HG03066 (cell line): ENCODE results near the gene RABGAP1.
A peak's percentile ranks its signal among the peaks of the same experiment; 100 is the strongest.
"Not testable (repeated sequence)": the region's sequence is repeated elsewhere in the genome, so short reads cannot be mapped to it uniquely, and the experiment has no call there.

Experiments used
- ATAC-seq: cut with Tn5 transposase; IDR thresholded peaks from one replicate; pipeline ENCODE4 v1.9.1; 2021; ENCODE audit warnings: low read depth; ENCODE audit not compliant: unreplicated experiment

Gene RABGAP1

GRCh38 chr9:122940749-122941581 is at the start of gene RABGAP1:
Gene RABGAP1, plus strand, starts transcription at chr9:122941020. Its CDS starts 16,040 bp downstream, at chr9:122957060.
- peak; percentile 93 for ATAC-seq

GRCh38 chr9:122897969-122898368 is 42.9 kb upstream of the RABGAP1 start:
- ATAC-seq: no peak

- no peak for ATAC-seq
Observed at GRCh38 chr9:122900791-122901190, 40.0 kb upstream of the RABGAP1 start.

- ATAC-seq: peak; percentile 17
Observed at GRCh38 chr9:122904466-122904822, 36.4 kb upstream of the RABGAP1 start.

GRCh38 chr9:122904823-122905710 is 35.8 kb upstream of the RABGAP1 start, which contains the start of gene RC3H2:
Gene RC3H2, minus strand, starts transcription at chr9:122905359. Its CDS starts 7,850 bp downstream, at chr9:122897509.
- peak; percentile 78 for ATAC-seq

- ATAC-seq: not testable (repeated sequence)
Observed at GRCh38 chr9:122906122-122906521, 34.7 kb upstream of the RABGAP1 start.

- no peak for ATAC-seq
Observed at GRCh38 chr9:122912671-122912963, 28.2 kb upstream of the RABGAP1 start.

GRCh38 chr9:122912964-122913673 is 27.7 kb upstream of the RABGAP1 start, which contains the start of gene ZBTB6:
Gene ZBTB6, minus strand, starts transcription at chr9:122913323. Its CDS starts 1,251 bp downstream, at chr9:122912072.
- peak; percentile 99 for ATAC-seq

GRCh38 chr9:122918310-122918709 is 22.5 kb upstream of the RABGAP1 start:
- ATAC-seq: no peak

- no peak for ATAC-seq
Observed at GRCh38 chr9:122922713-122923112, 18.1 kb upstream of the RABGAP1 start.

GRCh38 chr9:122923947-122924346 is 16.9 kb upstream of the RABGAP1 start:
- ATAC-seq: no peak

- ATAC-seq: no peak
Observed at GRCh38 chr9:122929796-122930354, 10.9 kb upstream of the RABGAP1 start.

- no peak for ATAC-seq
Observed at GRCh38 chr9:122930541-122931225, 10.1 kb upstream of the RABGAP1 start.

- ATAC-seq: peak; percentile 98
Observed at GRCh38 chr9:122931226-122932121, 9.3 kb upstream of the RABGAP1 start, which contains the start of gene ZBTB26. Gene ZBTB26, minus strand, starts transcription at chr9:122931512. Its CDS starts 11,578 bp downstream, at chr9:122919934.

GRCh38 chr9:122936464-122936863 is 4.4 kb upstream of the RABGAP1 start:
- no peak for ATAC-seq

- no peak for ATAC-seq
Observed at GRCh38 chr9:122936883-122937282, 3.9 kb upstream of the RABGAP1 start.

GRCh38 chr9:122939601-122940000 is 1.2 kb upstream of the RABGAP1 start:
- ATAC-seq: no peak

GRCh38 chr9:122940454-122940748 is 419 bp upstream of the RABGAP1 start:
- peak; percentile 4 for ATAC-seq
